ENCODE results near the gene GRM2.

GRCh38 chr3:51708216-51708845 is 1.5 kb downstream of the GRM2 start:
- TF ChIP-seq CTCF (IDR thresholded peaks at IDR 0.05) = no peak
- TF ChIP-seq POLR2AphosphoS5 (IDR thresholded peaks at IDR 0.05) = no peak
- no peak for TF ChIP-seq POLR2A (IDR thresholded peaks at IDR 0.05)
